ENCODE results near the gene TMCC1.
"Not testable (repeated sequence)": the region's sequence is repeated elsewhere in the genome, so short reads cannot be mapped to it uniquely, and the experiment has no call there.

Gene TMCC1
- 28.1 to 39.1 (median 33.0) reads per million in 4 donors for total RNA-seq

GRCh38 chr3:129893581-129894070 lies at the start of gene TMCC1:
TMCC1 (minus strand) TSS chr3:129893711.
- DNase-seq, result peak; percentile 83 to 93 (median 84)

GRCh38 chr3:129943020-129943419 lies 49.5 kb upstream of the TMCC1 start:
- no peak for DNase-seq

- DNase-seq, result peak in 2 of 5 donors; percentile 11 to 24
These were observed 48.8 kb upstream of the TMCC1 start for GRCh38 chr3:129942296-129942695.

- no peak for DNase-seq
These were observed 46.6 kb upstream of the TMCC1 start for GRCh38 chr3:129940086-129940485.

- DNase-seq, result no peak
These were observed 44.8 kb upstream of the TMCC1 start for GRCh38 chr3:129938140-129938930.

GRCh38 chr3:129937717-129938116 lies 44.2 kb upstream of the TMCC1 start:
- DNase-seq, result no peak

- DNase-seq, result peak in 3 of 5 donors; percentile 7 to 33 (median 33)
These were observed 43.2 kb upstream of the TMCC1 start for GRCh38 chr3:129936757-129937156.

GRCh38 chr3:129934234-129935123 lies 41.0 kb upstream of the TMCC1 start:
- peak in 2 of 5 donors; percentile 12 to 35 for DNase-seq

- no peak for DNase-seq
These were observed 40.0 kb upstream of the TMCC1 start for GRCh38 chr3:129933471-129933870.

- DNase-seq, result no peak
These were observed 35.9 kb upstream of the TMCC1 start for GRCh38 chr3:129929383-129929782.

- DNase-seq, result no peak
These were observed 33.6 kb upstream of the TMCC1 start for GRCh38 chr3:129927072-129927471.

GRCh38 chr3:129919806-129920205 lies 26.3 kb upstream of the TMCC1 start:
- DNase-seq, result no peak

- DNase-seq, result no peak
These were observed 25.8 kb upstream of the TMCC1 start for GRCh38 chr3:129919357-129919756.

- no peak for DNase-seq
These were observed 24.9 kb upstream of the TMCC1 start for GRCh38 chr3:129918461-129918860.

GRCh38 chr3:129917423-129918007 lies 24.0 kb upstream of the TMCC1 start:
- DNase-seq, result no peak

GRCh38 chr3:129913618-129914017 lies 20.1 kb upstream of the TMCC1 start:
- no peak for DNase-seq

GRCh38 chr3:129911261-129911861 lies 17.9 kb upstream of the TMCC1 start:
- DNase-seq, result no peak

GRCh38 chr3:129909235-129909634 lies 15.7 kb upstream of the TMCC1 start:
- not testable (repeated sequence) for DNase-seq

GRCh38 chr3:129908417-129908816 lies 14.9 kb upstream of the TMCC1 start:
- no peak for DNase-seq

- DNase-seq, result not testable (repeated sequence)
These were observed 7.8 kb upstream of the TMCC1 start for GRCh38 chr3:129901272-129901671.

- no peak for DNase-seq
These were observed 3.5 kb upstream of the TMCC1 start for GRCh38 chr3:129897026-129897425.

- peak; percentile 13 to 77 (median 65) for DNase-seq
These were observed 492 bp downstream of the TMCC1 start for GRCh38 chr3:129892857-129893580.

Data from T-helper 1 cell (primary cell).